SK-N-MC (cell line): Measurements from ENCODE around the gene NUBP2.

Source experiments
- EZH2 ChIP-seq: fragments of 200-600 bp; sonication (generic); IDR thresholded peaks from one replicate; pipeline ENCODE4 v1.6.1; 2017; ENCODE audit warnings: antibody characterized with exemption
- POLR2AphosphoS5 ChIP-seq: IDR thresholded peaks from 2 replicates; pipeline ENCODE4 v1.6.1; 2012; ENCODE audit warnings: mild to moderate bottlenecking, low read depth, low read length, borderline replicate concordance

- TF ChIP-seq POLR2AphosphoS5, result no peak
- TF ChIP-seq EZH2, result no peak
Measured at GRCh38 chr16:1794908-1795666, 12.3 kb downstream of the NUBP2 start.
